Measurements from ENCODE around the gene GALNT2.

Gene GALNT2

DNA sequence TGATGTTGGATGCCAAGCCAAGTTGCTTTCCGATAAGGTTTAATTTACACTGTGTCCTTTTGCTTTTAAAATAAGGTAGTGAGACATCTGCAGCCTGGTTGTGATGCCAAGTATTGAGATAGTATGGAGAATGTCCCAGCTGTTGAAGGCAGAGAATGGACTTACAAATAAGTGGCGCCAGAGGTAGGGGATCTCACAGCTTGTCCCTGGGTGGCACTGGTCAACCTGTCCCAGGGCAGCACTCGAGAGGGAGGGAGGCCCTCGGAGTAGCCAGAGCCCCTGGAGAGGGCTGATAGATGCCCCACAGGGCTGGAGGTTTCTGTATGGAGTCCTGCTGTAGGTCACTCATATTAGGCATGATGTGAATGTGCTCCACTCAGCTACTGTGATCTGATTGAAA, 98.5 kb downstream of the GALNT2 start:
- DNase-seq (ENCODE audit: low spot score): no peak

GRCh38 chr1:230166366-230167132, 99.5 kb downstream of the GALNT2 start:
- DNase-seq (ENCODE audit: low spot score): no peak

DNA sequence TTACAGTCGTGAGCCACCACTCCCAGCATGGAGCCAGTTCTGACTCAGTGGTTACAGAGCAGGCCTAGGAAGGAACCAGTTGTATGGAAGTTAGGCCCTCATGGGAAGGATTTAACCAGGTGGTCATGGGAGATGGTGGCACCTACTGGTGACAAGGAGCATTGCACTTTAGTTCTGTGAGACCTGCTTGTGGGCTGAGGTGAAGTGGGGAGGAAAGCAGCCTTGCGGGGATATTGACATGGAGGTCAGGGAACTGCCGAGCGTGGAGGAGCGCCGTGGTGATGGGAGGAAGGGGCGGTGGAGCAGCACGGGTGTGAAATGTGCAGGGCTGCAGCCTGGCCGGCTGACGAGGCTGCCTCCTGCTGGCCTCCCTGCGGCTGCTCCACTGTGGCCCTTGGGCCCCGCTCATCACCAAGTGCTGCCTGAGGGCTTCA, 100.4 kb downstream of the GALNT2 start:
- DNase-seq (ENCODE audit: low spot score): peak; percentile 44

- no peak for DNase-seq (ENCODE audit: low spot score)
These were observed 102.6 kb downstream of the GALNT2 start for GRCh38 chr1:230169454-230170152.

GRCh38 chr1:230170153-230170547, 103.1 kb downstream of the GALNT2 start:
- no peak for DNase-seq (ENCODE audit: low spot score)

GRCh38 chr1:230170622-230171021, 103.6 kb downstream of the GALNT2 start:
- no peak for DNase-seq (ENCODE audit: low spot score)

DNA sequence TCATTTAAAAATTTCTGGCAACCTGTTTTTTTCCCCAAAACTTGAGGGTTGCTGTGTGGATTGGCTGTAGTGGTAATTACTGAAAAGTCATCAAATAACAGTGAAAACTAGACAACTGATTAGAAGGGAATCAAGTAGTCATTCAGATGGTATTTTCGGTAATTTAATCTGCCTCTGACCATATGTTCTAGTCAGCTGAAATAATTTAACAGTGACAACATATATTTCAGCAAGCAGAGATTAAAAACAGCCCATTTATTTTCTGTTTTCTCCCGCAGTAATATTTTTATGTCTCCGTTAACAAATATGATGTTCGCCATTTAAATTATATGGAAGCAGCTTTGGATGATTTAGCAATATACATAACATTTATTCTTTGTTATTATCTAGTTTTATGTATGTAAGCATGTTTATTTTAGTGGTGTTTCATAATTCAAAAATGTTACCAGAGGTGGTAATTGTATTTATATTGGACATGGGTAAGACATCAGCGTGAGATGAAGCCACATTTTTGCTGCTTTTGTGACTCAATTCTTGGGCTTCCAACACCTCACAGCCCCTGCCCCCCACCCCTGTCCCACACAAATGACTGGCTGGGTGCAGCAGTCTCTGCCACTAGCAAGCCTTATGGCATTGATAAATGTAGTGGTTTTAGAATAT, 104.4 kb downstream of the GALNT2 start:
- no peak for DNase-seq (ENCODE audit: low spot score)

GRCh38 chr1:230172016-230172537, 105.0 kb downstream of the GALNT2 start:
- DNase-seq (ENCODE audit: low spot score): no peak

GRCh38 chr1:230173187-230173975, 106.3 kb downstream of the GALNT2 start:
- DNase-seq (ENCODE audit: low spot score): no peak

DNA sequence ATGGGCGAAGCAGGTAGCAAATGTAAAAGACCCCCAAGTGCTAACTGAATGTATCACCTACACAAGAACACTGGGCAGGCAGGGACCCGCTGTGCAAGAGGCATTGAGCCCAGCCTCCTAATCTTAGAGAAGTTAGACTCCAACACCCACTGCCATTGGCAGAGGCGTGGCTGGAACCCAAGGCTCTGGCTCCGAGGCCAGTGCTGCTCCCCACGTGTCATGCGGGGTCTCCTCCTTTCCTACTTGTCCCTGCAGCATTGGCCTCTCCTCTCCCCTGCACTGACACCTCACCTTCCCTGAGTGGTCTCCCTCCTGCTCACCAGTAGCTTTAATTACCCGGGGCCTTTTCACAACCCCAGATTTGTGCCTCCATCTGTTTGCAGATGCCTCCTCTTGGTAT, 107.0 kb downstream of the GALNT2 start:
- no peak for DNase-seq (ENCODE audit: low spot score)

GRCh38 chr1:230174471-230175162, 107.6 kb downstream of the GALNT2 start:
- no peak for DNase-seq (ENCODE audit: low spot score)

DNA sequence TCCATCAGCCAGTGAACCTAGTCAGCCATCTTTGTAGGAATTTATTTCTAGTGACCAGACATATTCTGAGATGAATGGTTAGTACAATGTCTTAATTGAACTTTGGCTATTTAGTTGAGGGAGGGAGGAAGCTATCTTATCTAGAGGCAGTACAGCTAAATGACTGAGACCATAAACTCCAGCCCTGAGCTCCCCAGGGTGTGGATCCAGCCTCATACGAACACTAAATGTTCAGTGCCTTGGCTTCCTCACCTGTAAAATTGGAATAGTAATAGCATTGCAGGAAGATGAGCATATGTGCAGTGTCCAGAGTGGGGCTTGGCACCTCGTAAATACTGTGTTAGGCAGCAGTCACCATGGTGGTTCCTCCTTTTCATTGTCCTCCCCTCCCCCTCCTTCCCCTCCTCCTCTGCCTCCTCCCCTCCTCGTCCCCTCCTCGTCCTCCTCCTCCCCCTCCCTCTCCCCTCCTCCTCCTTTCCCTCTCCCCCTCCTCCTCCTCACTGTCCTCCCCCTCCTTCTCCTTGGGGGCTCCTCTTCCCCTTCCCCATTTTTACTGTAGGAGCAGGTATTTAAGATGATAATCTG, 108.2 kb downstream of the GALNT2 start:
- DNase-seq (ENCODE audit: low spot score): no peak

GRCh38 chr1:230175839-230176238, 108.8 kb downstream of the GALNT2 start:
- DNase-seq (ENCODE audit: low spot score): no peak

DNA sequence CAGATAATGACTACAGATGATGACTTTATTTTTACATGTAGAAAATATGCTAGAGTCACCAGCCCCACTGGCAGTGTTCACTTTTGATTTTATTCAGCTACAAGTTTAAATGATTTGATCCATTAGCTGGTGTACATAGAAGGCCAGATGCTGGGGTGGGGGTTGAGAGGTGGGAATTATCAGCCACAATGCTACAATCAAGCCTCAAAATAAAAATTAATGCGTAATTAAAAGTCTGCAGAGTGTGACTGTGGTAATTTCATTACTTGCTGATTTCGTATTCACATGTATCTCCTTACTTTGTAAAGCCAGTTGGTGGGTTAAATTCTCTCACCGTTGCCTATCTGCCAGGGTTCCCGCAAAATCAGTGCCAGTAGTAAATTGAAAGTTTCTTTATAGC, 109.3 kb downstream of the GALNT2 start:
- no peak for DNase-seq (ENCODE audit: low spot score)

DNA sequence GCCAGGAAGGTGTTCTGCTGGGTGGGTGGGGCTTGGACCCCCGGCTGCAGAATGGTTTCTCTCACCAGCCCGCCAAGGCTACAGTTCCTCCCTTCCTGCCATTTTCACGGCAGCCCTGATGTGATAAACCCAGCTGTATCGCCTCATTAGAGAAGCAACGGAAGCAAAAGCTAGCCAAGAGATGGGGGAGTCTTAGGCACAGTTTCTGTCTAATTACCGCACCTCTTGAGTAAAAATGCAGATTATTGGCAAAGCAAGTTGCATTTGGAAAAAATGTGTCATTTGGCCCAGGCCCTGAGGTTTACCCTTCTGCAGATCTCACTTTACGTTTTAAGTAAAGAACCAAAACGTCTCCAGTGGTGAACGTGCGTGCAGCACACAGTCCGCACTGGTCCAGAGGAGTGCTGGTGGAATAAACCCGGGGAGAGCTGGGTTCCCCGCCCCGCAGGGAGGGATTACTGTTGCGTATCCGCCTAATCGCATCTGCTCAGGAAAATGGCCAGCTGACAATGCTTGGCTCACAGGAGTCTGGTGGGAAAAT, 109.9 kb downstream of the GALNT2 start:
- no peak for DNase-seq (ENCODE audit: low spot score)

DNA sequence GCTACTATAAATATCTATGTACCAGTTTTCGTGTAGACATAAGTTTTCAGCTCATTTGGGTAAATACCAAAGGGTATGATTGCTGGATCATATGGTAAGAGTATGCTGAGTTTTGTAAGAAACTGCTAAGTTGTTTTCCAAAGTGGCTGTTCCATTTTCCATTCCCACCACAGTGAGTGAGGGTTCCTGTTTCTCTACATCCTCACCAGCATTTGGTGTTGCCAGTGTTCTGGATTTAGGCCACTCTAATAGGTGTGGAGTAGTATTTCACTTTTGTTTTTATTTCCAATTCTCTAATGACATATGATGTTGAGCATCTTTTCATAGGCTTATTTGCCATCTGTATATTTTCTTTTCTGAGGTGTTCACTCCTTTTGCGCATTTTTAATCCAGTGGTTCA, 112.2 kb downstream of the GALNT2 start:
- DNase-seq (ENCODE audit: low spot score): no peak

DNA sequence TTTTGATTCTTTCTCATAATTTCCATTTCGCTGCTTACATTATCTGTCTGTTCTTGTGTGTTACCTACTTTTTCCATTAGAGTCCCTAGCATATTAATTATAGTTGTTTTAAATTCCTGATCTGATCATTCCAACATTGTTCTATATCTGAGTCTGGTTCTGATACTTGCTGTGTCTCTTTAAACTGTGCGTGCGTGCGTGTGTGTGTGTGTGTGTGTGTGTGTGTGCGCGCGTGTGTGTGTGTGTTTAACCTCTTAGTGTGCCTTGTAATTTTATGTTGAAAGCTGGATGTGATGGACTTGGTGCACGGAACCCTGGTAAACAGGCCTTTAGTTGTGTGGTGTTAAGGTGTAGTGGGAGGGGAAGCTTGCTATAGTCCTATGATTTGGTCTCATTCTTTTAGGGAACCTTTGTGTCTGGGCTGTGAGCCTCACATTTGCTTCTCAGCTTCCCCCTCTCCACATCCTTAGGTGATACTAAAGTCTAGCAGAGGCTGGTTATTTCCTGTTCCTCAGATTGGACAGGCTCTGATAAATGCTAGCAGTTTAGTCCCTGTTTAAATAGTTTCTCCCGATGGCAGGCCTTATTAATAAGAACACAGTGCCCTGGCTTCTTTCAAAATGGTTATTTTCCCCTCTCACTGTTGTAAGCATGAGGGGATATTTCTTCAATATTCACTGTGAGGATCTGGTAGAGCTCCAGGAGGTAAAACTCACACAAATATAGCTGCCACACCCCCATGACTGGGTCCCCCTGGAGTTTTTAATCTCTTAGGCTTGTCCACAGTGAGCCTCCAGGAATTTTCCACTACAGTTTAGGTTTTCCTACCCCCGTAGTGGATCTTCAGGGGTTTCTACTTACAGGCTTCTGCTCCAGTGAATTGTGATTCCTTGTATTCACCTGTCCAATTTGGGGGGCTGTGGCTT, 118.3 kb downstream of the GALNT2 start:
- no peak for DNase-seq (ENCODE audit: low spot score)

DNA sequence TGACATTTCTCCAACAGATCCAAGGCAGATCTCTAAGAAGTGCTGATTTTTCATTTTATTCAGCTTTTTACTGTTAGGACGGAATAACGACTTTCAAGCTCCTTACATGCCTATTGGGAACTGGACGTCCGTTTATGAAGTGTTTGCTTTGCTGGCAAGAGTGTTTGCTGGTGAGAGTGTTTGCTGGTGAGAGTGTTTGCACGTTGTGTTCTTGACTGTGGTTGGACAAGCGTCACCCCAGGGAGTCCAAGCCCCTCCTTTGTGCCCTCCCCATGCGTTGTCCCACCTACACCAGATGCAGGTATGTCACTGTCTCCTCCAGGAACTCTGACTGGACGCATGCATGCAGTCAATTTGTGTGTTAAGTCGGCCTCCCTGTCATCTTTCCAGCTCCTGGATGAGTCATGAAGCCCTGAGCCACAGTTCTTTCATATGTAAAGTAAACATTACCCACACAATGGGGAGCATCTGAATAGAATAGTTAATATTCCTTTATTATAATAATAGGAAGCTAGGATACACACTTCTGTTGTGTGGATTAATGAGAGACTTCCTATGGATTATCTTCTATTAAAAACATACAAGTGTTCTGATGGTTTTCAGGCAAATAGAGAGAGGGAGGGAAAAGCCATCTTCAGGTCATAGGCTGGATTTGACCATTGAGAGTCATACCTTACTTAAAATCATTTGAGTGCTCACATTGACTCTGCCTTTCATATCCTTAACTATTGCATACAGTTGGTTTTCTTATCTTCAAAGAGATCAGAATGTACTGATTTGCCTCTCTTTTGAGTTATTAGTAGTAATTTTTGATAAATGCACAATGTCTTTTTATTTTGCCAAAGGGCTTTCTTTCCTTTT, 119.2 kb downstream of the GALNT2 start:
- peak; percentile 13 for DNase-seq (ENCODE audit: low spot score)

- no peak for DNase-seq (ENCODE audit: low spot score)
These were observed 119.8 kb downstream of the GALNT2 start for GRCh38 chr1:230186874-230187273.

All from LoVo (cell line).